GM12878 (cell line): Measurements from ENCODE around the gene LSR. TPM values are rescaled to one million over a fixed set of nuclear protein-coding genes. Genes with fewer than 3 reads are reported as not detected.

Experiments
- CBX5 ChIP-seq: sonication (generic); IDR thresholded peaks from 2 replicates; pipeline ENCODE4 v1.6.1; 2016; ENCODE audit warnings: low read depth, moderate library complexity, mild to moderate bottlenecking, inconsistent platforms
- CREM ChIP-seq: IDR thresholded peaks from 2 replicates; pipeline ENCODE4 v1.6.1; 2014; ENCODE audit warnings: antibody characterized with exemption, low read depth
- E2F8 ChIP-seq: fragments of 450-650 bp; IDR thresholded peaks from 2 replicates; pipeline ENCODE4 v1.6.1; 2018; ENCODE audit warnings: mild to moderate bottlenecking, low read depth, moderate library complexity; ENCODE audit not compliant: partially characterized antibody
- EED ChIP-seq: sonication (generic); IDR thresholded peaks from 2 replicates; pipeline ENCODE4 v1.6.1; 2016; ENCODE audit warnings: antibody characterized with exemption, low read depth
- ESRRA ChIP-seq: IDR thresholded peaks from 2 replicates; pipeline ENCODE4 v1.6.1; 2012; ENCODE audit warnings: mild to moderate bottlenecking, low read length, improper control_type of control experiment
- HCFC1 ChIP-seq: fragments of 150-350 bp; IDR thresholded peaks from 2 replicates; pipeline ENCODE4 v1.6.1; 2014; ENCODE audit warnings: low read length
- HDAC2 ChIP-seq: fragments of 200-600 bp; sonication (generic); IDR thresholded peaks from 2 replicates; pipeline ENCODE4 v1.6.1; 2017
- KLF5 ChIP-seq: fragments of 450-650 bp; IDR thresholded peaks from 2 replicates; pipeline ENCODE4 v1.6.1; 2014; ENCODE audit warnings: mild to moderate bottlenecking; ENCODE audit not compliant: partially characterized antibody
- MXI1 ChIP-seq: fragments of 150-350 bp; IDR thresholded peaks from 2 replicates; pipeline ENCODE4 v1.6.1; 2011; ENCODE audit warnings: low read depth, mild to moderate bottlenecking, inconsistent platforms, low read length, improper control_type of control experiment
- NR2F1 ChIP-seq: fragments of 450-650 bp; conservative IDR thresholded peaks from 2 replicates; pipeline ENCODE4 v1.6.1; 2017; ENCODE audit warnings: mild to moderate bottlenecking
- POLR2AphosphoS2 ChIP-seq: IDR thresholded peaks from 2 replicates; pipeline ENCODE4 v1.6.1; 2011; ENCODE audit warnings: low read depth, mild to moderate bottlenecking, low read length, improper control_type of control experiment, moderate library complexity
- RELA ChIP-seq: fragments of 450-650 bp; IDR thresholded peaks from 2 replicates; pipeline ENCODE4 v1.8.0; 2014; ENCODE audit warnings: borderline replicate concordance; ENCODE audit not compliant: partially characterized antibody
- RFX5 ChIP-seq: IDR thresholded peaks from 2 replicates; pipeline ENCODE4 v1.6.1; 2011; ENCODE audit warnings: low read depth, low read length, improper control_type of control experiment
- SIN3A ChIP-seq: IDR thresholded peaks from 2 replicates; pipeline ENCODE4 v1.6.1; 2012; ENCODE audit warnings: low read depth, low read length, improper control_type of control experiment
- SUZ12 ChIP-seq: fragments of 200-600 bp; sonication (generic); IDR thresholded peaks from one replicate; pipeline ENCODE4 v1.6.1; 2018; ENCODE audit warnings: antibody characterized with exemption, mild to moderate bottlenecking; ENCODE audit not compliant: unreplicated experiment
- TCF7 ChIP-seq: IDR thresholded peaks from 2 replicates; pipeline ENCODE4 v1.6.1; 2014; ENCODE audit warnings: antibody characterized with exemption, borderline replicate concordance
- ZSCAN29 ChIP-seq: fragments of 450-650 bp; IDR thresholded peaks from 2 replicates; pipeline ENCODE4 v1.6.1; 2017; ENCODE audit warnings: mild to moderate bottlenecking, moderate library complexity
- polyA plus RNA-seq, 11 experiments: library from polyadenylated mRNA; depleted of rRNA in 4 of 11; unstranded in 6 of 11; stranded (reverse) in 5 of 11; fragments of >200 nt; fragmentation: Nextera tagmentation in 4 of 11; fragmentation: Illumina TruSeq in 1 of 11; extraction: Ambion mirVana in 4 of 11; extraction: Trizol in 1 of 11; gene quantifications; 1 replicate in 1 of 11; 2 replicates in 10 of 11; pipeline versions ENCODE4 v1.2.1 to v1.2.3, GENCODE V29; 2011 to 2016; ENCODE audit warnings: inconsistent platforms in 2 of 11, missing spikeins in 2 of 11, low read depth in 1 of 11
- total RNA-seq, 4 experiments: library from RNA; depleted of rRNA in 3 of 4; stranded (reverse); fragments of >200 nt in 3 of 4; fragmentation: Illumina TruSeq in 1 of 4; extraction: Trizol in 1 of 4; gene quantifications; 2 replicates each; pipeline versions ENCODE4 v1.2.1 to v1.2.3, GENCODE V29; 2013 to 2021
- TF ChIP-seq, protein P1 (sequence below): IDR thresholded peaks from 2 replicates; pipeline ENCODE4 v1.6.1; 2012; ENCODE audit warnings: mild to moderate bottlenecking, low read depth, low read length
- TF ChIP-seq, protein P2 (sequence below): fragments of 450-650 bp; IDR thresholded peaks from 2 replicates; pipeline ENCODE4 v1.6.1; 2018; ENCODE audit warnings: borderline replicate concordance, mild to moderate bottlenecking; ENCODE audit not compliant: partially characterized antibody
- TF ChIP-seq, protein P3 (sequence below): IDR thresholded peaks from 2 replicates; pipeline ENCODE4 v1.6.1; 2011; ENCODE audit warnings: low read depth, mild to moderate bottlenecking, low read length, moderate library complexity, borderline replicate concordance; ENCODE audit errors: extremely low read depth
- TF ChIP-seq, protein P4 (sequence below): fragments of 150-350 bp; IDR thresholded peaks from 2 replicates; pipeline ENCODE4 v1.6.1; 2014; ENCODE audit warnings: mild to moderate bottlenecking, low read depth, low read length

The LSR gene
- total and polyA plus RNA-seq, 10 of the 15 experiments (the other 5 are each of a cell fraction or from before 2014, with no cell fraction given): 0.26 to 53.9 (median 26.3) TPM

- TF ChIP-seq E2F8 (no peak), TCF7 (no peak), SUZ12 (no peak), HDAC2 (no peak), CREM (peak; percentile 60), RFX5 (no peak), RELA (no peak), HCFC1 (no peak), KLF5 (no peak), ESRRA (no peak), MXI1 (no peak), ZSCAN29 (no peak), EED (peak; percentile 82), SIN3A (no peak), NR2F1 (peak; percentile 24; the same call in 1 of the 2 replicates), CBX5 (no peak), POLR2AphosphoS2 (no peak)
- TF ChIP-seq, protein P1, sequence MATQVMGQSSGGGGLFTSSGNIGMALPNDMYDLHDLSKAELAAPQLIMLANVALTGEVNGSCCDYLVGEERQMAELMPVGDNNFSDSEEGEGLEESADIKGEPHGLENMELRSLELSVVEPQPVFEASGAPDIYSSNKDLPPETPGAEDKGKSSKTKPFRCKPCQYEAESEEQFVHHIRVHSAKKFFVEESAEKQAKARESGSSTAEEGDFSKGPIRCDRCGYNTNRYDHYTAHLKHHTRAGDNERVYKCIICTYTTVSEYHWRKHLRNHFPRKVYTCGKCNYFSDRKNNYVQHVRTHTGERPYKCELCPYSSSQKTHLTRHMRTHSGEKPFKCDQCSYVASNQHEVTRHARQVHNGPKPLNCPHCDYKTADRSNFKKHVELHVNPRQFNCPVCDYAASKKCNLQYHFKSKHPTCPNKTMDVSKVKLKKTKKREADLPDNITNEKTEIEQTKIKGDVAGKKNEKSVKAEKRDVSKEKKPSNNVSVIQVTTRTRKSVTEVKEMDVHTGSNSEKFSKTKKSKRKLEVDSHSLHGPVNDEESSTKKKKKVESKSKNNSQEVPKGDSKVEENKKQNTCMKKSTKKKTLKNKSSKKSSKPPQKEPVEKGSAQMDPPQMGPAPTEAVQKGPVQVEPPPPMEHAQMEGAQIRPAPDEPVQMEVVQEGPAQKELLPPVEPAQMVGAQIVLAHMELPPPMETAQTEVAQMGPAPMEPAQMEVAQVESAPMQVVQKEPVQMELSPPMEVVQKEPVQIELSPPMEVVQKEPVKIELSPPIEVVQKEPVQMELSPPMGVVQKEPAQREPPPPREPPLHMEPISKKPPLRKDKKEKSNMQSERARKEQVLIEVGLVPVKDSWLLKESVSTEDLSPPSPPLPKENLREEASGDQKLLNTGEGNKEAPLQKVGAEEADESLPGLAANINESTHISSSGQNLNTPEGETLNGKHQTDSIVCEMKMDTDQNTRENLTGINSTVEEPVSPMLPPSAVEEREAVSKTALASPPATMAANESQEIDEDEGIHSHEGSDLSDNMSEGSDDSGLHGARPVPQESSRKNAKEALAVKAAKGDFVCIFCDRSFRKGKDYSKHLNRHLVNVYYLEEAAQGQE: no peak
- TF ChIP-seq, protein P2, sequence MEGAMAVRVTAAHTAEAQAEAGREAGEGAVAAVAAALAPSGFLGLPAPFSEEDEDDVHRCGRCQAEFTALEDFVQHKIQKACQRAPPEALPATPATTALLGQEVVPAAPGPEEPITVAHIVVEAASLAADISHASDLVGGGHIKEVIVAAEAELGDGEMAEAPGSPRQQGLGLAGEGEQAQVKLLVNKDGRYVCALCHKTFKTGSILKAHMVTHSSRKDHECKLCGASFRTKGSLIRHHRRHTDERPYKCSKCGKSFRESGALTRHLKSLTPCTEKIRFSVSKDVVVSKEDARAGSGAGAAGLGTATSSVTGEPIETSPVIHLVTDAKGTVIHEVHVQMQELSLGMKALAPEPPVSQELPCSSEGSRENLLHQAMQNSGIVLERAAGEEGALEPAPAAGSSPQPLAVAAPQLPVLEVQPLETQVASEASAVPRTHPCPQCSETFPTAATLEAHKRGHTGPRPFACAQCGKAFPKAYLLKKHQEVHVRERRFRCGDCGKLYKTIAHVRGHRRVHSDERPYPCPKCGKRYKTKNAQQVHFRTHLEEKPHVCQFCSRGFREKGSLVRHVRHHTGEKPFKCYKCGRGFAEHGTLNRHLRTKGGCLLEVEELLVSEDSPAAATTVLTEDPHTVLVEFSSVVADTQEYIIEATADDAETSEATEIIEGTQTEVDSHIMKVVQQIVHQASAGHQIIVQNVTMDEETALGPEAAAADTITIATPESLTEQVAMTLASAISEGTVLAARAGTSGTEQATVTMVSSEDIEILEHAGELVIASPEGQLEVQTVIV: no peak
- TF ChIP-seq, protein P3, sequence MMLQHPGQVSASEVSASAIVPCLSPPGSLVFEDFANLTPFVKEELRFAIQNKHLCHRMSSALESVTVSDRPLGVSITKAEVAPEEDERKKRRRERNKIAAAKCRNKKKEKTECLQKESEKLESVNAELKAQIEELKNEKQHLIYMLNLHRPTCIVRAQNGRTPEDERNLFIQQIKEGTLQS: no peak
- TF ChIP-seq, protein P4, sequence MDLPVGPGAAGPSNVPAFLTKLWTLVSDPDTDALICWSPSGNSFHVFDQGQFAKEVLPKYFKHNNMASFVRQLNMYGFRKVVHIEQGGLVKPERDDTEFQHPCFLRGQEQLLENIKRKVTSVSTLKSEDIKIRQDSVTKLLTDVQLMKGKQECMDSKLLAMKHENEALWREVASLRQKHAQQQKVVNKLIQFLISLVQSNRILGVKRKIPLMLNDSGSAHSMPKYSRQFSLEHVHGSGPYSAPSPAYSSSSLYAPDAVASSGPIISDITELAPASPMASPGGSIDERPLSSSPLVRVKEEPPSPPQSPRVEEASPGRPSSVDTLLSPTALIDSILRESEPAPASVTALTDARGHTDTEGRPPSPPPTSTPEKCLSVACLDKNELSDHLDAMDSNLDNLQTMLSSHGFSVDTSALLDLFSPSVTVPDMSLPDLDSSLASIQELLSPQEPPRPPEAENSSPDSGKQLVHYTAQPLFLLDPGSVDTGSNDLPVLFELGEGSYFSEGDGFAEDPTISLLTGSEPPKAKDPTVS: no peak
Observed at GRCh38 chr19:35295792-35296462, 47.1 kb downstream of the LSR start (continued).
